ENCODE measurements around the gene FILIP1. TPM values are rescaled to one million over a fixed set of nuclear protein-coding genes. Genes with fewer than 3 reads are reported as not detected.
A peak's percentile ranks its signal among the peaks of the same experiment; 100 is the strongest.

The FILIP1 gene
- total and polyA plus RNA-seq, 2 of the 8 experiments (the other 6 are each of a cell fraction or from before 2014, with no cell fraction given): 2.4 to 5.7 TPM

GRCh38 chr6:75368151-75368779 lies 125.3 kb downstream of the FILIP1 start (continued):
- TF ChIP-seq YY1 (IDR thresholded peaks at IDR 0.05; ENCODE audit: low read depth, low read length) (peak; percentile 12; the same call in 1 of the 2 replicates), SUZ12 (IDR thresholded peaks at IDR 0.05; ENCODE audit: low read length) (no peak), ATF3 (IDR thresholded peaks at IDR 0.05; ENCODE audit: insufficient read depth, low read depth, low read length) (0 out of 2 replicates have a peak, but pooled peaks have one; percentile 13), KDM5A (IDR thresholded peaks at IDR 0.05; ENCODE audit: low read length) (no peak), GABPA (IDR thresholded peaks at IDR 0.05; ENCODE audit: borderline replicate concordance, insufficient read depth, low read length) (no peak), CHD7 (IDR thresholded peaks at IDR 0.05; ENCODE audit: insufficient replicate concordance, low read length) (no peak), RXRA (IDR thresholded peaks at IDR 0.05; ENCODE audit: insufficient read depth, low read depth, low read length) (no peak), POLR2AphosphoS5 (IDR thresholded peaks at IDR 0.05; ENCODE audit: low read depth, low read length) (no peak), SRF (IDR thresholded peaks at IDR 0.05; ENCODE audit: low read depth, low read length) (no peak)

Data from H1 (cell line).